Hindlimb muscle (tissue), 1 donor: Measurements from ENCODE around the gene FEV. TPM values are rescaled to one million over a fixed set of nuclear protein-coding genes. Genes with fewer than 3 reads are reported as not detected.

Experiments
- polyA plus RNA-seq: library from polyadenylated mRNA; unstranded; fragments of 120-200 nt; gene quantifications from one replicate; pipeline ENCODE4 v1.2.1, GENCODE V29; 2013; ENCODE audit not compliant: insufficient read length

FEV gene
- polyA plus RNA-seq, 1 donor = 0.58 TPM

Other genes with a start within 250 kb of the FEV start
- 25.4 TPM for gene CYP27A1, start 203.0 kb downstream of the FEV start, polyA plus RNA-seq
- gene PRKAG3, start 153.4 kb downstream of the FEV start, polyA plus RNA-seq = 44.4 TPM
- gene WNT6, start 125.4 kb downstream of the FEV start, polyA plus RNA-seq = 0.45 TPM
- 0.23 TPM for gene WNT10A, start 104.3 kb downstream of the FEV start, polyA plus RNA-seq
- not detected for gene CDK5R2, start 25.5 kb downstream of the FEV start, polyA plus RNA-seq
- gene CRYBA2, start 8.2 kb upstream of the FEV start, polyA plus RNA-seq = not detected
- gene CFAP65, start 56.3 kb upstream of the FEV start, polyA plus RNA-seq = not detected
- gene IHH, start 75.7 kb upstream of the FEV start, polyA plus RNA-seq = not detected
- gene NHEJ1, start 175.6 kb upstream of the FEV start, polyA plus RNA-seq = 12.0 TPM
- gene SLC23A3, start 184.8 kb upstream of the FEV start, polyA plus RNA-seq = 1.1 TPM
- 39.4 TPM for gene CNPPD1, start 191.7 kb upstream of the FEV start, polyA plus RNA-seq
- gene RETREG2, start 193.1 kb upstream of the FEV start, polyA plus RNA-seq = 42.0 TPM
- gene ZFAND2B, start 221.6 kb upstream of the FEV start, polyA plus RNA-seq = 21.4 TPM
- gene ABCB6, start 233.8 kb upstream of the FEV start, polyA plus RNA-seq = 36.1 TPM
- gene ATG9A, start 244.5 kb upstream of the FEV start, polyA plus RNA-seq = 35.9 TPM
- 29.5 TPM for gene ANKZF1, start 244.6 kb upstream of the FEV start, polyA plus RNA-seq